HUDEP-2 (cell line): Measurements from ENCODE around the gene SEMA3A.
"Not testable (repeated sequence)": the region's sequence is repeated elsewhere in the genome, so short reads cannot be mapped to it uniquely, and the experiment has no call there.

ENCODE experiments used
- DNase-seq, 76 experiments: peaks; one replicate each; lab custom pipeline; 2025; ENCODE audit not compliant: unreplicated experiment in 76 of 76; lab: John Stamatoyannopoulos, UW

Gene SEMA3A

DNA sequence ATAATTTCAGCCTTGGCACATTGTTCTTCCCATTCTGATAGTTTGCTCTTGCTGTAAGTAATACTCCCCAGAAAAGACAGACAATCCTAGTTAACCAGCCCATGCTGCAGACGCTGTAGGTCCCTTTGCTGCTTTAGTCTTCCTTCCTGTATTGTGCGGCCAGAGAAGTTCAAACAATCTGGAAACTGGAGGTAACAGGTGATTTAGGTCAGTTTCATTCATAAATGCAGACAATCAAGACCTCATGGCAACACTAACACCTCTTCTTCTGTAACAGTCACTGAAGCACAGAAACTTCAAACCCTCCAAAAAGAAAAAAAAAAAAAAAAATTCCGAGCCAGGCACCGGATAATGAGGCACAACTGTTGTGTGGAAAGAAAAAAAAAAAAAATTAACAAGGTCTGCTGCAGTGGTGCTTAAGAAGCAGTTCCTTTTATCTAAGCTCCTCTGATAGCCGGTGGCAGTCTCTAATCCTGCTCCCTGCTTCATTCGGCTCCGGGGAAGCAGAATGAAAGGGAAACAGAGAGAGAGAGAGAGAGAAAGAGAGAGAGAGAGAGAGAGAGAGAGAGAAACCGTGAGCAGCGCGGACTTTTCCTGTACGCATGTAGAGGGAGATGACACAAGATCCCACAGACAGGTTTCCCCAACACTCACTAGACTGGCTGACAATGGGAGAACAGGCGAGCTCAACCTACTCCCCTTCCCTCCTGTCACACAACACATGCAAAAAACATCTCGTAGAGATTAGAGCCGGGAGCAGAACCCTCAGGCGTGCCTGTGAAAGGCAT lies at the start of gene SEMA3A:
SEMA3A (minus strand) TSS at position 306 of the 788 bp plus-strand sequence; CDS start at position 103, 203 bp downstream.
- no peak for DNase-seq

DNA sequence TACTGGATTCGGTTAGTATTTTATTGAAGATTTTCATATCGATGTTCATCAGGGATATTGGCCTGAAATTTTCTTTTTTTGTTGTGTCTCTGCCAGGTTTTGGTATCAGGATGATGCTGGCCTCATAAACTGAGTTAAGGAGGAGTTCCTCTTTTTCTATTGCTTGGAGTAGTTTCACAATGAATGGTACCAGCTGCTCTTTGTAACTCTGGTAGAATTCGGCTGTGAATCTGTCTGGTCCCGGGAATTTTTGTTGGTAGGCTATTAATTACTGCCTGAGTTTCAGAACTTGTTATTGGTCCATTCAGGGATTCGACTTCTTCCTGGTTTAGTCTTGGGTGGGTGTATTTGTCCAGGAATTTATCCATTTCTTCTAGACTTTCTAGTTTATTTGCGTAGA lies 48.4 kb upstream of the SEMA3A start:
- not testable (repeated sequence) for DNase-seq

DNA sequence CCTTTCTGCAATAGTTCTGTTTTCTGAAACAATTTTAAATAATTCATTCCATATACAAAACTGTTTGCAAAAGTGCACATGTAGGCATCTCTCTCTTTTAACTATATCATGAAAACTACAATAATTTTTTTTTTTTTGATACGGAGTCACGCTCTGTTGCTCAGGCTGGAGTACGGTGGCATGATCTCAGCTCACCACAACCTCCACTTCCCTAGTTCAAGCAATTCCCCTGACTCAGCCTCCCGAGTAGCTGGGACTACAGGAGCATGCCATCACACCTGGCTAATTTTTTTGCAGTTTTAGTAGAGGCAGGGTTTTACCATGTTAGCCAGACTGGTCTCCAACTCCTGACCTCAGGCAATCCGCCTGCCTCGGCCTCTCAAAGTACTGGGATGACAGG lies 44.0 kb upstream of the SEMA3A start:
- no peak for DNase-seq

DNA sequence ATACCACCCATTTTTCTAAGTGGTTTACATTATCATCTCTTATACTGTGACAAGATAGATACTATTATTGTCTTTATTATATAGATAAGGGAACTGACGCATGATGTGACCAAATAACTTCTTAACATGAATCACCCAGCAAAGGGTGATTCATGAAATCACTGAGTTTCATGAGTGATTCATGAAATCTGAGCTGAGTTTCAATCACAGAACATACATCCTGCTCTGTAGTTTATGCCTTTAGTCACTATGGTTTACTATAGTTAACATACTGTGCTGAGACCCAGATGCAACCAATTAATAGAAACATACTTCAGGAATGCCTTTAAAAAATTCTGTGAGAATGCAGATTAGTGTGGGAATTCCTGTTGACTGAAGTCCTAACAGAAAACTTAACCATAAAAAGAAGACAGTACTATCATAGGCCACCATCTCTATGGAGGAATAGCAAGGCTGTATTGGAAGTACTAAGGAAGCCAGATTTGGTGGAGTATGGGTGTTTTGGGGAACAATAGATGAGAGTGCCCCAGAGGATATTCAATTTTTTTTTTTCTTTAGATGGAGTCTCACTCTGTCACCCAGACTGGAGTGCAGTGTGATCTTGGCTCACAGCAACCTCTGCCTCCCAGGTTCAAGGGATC lies 43.1 kb upstream of the SEMA3A start:
- DNase-seq: no peak

DNA sequence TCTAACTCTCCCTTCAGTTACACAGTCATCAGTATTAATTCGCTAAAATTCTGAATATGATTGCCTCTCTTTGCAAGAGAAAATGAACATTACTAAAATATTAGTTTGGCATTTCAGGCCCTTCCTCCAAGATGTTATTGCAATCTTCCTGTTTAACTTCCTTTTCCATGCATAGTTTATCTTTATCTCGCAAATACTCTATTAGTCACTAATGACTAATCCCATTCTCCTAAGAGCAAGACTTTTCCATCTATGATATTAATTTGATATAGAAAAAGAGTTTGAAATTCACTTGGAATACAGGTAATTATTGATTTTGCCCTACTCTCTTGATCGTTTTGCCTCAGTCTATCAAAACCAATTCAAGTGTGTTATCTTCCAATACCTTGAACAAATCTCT lies 41.8 kb upstream of the SEMA3A start:
- DNase-seq: no peak

DNA sequence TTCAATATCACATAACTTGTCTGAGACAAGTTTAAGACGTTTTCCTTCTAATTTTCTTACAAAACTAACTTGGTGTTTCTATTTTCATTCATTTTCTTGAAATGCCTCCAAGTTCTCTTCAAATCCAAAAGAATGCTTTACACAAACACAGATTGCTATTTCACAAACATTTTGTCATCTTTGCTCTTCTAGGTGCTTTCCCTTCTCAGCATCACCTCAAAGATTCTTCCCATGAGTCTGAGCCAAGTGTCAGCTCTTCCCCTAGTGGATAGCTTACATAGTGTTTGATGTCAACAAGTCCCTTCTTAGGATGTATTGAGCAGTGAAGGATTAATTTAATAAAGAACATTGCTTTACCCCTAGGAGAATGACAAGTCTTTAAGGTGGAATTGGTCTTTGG lies 38.1 kb upstream of the SEMA3A start:
- DNase-seq: no peak

DNA sequence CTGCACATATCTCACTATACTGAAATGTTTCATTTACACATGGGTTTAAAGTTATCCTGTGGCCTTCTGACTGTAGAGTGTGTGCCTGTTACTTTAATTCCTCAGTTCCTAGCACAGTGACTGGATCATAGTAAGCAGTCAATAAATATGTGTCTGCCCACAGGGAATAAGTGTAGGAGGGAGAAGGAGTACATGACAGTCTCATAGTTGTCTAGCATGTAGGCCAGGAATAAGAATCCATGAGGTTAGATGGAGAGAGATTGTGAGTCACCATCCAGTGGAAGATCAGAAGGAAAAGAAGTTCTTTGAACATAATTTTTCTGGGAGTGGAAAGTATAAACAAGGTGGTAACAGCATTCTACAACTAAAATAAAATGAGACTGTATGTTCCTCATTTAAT lies 36.6 kb upstream of the SEMA3A start:
- no peak for DNase-seq

DNA sequence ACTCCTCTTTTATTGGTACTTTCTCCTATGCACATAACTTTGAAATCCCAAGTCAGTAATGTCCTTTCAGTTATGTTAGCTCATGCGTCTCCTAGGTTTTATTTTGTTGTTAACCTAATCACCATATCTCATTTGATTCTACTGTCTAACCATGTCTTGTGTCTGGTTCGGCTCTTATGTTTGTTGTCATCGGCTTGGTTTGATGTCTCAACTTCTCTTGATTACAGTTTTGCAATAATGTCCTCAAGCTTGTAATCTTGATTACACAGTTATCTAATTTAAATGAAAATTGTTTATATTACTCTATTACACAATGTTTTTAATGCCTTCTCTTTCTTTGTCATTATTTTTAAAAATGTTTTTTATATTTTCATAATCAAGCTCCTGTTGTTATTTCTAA lies 35.9 kb upstream of the SEMA3A start:
- DNase-seq: no peak

DNA sequence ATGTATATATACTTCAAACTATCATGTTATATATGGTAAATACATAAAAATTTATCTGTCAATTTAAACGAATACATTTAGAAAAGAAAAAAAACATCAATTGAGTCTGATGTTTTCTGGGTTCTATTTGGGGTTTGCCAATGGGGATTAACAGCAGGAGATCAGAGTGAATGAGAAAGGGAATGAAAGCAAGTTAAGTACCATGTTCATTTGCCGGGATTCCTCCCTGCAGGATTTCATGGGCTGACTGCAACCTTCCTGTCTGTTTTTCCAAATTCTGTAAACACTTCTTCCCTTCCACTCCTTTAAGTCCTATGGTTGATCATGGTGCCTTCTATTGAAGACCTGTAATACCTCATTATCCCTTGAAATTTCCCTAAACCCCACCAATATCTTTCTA lies 33.9 kb upstream of the SEMA3A start:
- DNase-seq: no peak

DNA sequence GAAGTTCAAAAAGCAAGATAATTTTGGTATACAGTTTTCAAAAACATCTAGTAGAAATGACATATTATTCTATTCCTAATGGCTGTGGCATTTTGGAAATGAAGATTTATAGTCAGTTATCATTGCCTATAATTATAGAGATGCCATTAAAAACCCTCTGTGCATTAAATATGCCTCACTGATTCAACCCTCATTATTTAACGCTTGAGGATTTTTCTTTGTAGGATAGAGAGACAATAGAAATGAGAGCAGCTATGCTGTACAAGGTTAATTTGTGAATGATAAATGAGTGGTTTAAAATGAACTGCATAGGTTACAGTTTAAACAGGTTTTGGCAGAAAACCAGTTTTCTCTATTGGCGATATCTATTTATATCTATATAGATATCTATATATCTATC lies 32.2 kb upstream of the SEMA3A start:
- no peak for DNase-seq

DNA sequence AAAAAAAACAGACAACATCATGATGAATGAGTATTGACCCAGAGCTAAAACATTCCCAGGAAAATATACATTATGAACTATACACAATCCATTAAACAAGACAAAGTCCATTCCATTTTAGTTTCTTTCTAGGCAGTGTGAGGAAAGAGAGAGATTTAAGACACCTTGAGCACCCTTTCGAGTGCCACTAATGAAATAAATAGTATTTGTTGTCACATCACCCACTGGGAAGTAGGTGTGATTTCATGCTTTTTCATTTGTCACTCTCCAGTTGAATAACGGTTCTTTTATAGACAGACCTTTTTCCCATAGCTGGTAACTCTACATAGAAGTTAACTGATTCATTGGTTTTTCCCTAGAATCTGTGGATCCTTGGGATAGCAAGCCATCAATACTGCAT lies 29.9 kb upstream of the SEMA3A start:
- no peak for DNase-seq

DNA sequence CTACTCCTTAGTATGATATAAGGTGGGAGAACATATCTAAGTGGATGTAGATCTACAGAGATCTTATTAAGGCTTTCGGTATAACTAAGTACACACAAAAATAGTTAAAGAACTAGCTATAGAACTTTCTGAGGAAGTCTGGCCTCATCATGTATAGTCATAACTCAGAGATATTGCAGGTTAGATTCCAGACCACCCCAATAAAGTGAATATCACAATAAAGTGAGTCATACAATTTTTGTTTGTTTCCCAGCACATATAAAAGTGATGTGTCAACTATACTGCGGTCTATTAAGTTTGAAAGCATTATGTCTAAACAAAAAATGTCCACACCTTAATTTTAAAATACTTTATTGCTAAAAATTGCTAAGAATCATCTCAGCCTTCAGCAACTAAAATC lies 24.7 kb upstream of the SEMA3A start:
- DNase-seq: no peak

DNA sequence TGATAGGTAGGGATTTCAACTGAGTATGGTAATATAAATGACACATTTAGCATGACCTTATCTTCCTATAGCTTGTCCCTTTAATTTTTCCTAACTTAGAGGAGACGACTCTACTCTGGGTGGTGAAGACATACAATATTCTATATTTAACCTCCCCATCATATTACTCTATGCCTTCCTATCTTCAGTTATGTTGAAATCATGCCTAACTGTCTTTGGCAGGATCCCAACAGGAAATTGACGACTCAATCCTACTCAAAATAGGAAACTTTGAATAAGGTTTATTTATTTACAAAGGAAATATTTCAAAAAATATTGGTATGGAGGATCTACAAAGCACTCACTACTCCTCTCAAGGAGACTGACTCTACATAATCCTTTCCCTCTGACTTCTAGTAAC lies 24.1 kb upstream of the SEMA3A start:
- DNase-seq: no peak

DNA sequence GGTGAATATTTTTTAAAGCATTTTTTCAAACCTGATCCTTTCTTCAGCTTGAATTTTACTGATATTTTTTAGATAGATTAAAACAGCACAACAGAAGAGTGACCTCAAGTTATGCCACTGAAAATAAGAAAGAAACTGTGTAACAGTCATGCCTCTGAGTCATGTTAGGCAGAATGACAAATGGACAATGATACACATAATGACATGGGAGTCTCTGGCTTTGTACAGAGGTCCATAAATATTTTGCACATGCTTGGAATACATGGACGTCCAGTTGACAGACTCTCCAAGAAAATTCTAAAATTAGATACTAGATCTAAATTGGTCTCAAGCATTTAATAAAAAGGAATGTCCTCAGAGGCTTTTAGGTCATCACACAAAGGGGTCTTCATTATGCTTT lies 21.9 kb upstream of the SEMA3A start:
- DNase-seq: no peak

DNA sequence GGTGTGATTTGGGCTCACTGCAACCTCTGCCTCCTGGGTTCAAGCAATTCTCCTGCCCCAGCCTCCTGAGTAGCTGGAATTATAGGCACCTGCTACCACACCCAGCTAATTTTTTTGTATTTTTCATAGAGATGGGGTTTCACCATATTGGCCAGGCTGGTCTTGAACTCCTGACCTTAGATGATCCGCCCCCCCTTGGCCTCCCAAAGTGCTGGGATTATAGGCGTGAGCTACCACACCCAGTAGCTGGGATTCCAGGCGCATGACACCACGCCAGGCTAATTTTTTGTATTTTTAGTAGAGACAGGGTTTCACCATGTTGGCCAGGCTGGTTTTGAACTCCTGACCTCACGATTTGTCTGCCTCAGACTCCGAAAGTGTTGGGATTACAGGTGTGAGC lies 20.2 kb upstream of the SEMA3A start:
- not testable (repeated sequence) for DNase-seq

DNA sequence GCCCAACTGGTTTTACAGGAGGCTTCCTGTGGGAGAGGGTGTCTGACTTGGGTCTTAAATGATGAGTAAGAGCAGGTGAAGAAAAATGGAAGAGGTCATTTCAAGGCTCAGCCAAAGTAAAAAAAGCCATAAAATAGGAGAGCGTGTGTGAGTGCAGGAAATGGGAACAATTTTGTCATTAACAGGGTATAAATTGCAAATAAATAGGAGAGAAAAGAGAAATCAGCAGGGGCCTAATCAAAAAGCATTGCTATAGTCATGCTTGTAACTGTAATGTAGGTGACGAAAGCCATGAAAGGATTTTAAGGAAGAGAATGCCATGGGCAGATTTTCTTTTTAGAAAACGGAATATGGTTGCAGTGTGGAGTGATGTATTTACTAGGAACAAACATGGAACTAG lies 15.7 kb upstream of the SEMA3A start:
- no peak for DNase-seq

DNA sequence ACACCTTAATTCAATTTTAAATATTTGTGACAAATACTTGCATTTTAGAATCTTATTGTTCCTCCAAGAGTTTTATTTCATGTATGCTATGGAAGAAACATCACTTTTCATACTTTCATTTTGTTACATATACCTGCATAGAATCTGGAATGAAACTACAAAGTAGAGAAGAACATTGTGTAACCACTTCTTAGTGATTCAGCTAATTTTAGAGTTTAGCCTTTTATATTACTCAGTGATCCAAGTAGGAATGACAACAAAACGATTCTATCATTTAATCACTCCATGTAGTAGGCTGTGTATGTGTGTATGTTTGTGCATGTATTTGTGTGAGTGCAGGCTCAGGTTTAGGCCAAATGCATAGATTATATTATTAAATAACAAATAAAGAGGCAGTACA lies 14.4 kb upstream of the SEMA3A start:
- DNase-seq: no peak

DNA sequence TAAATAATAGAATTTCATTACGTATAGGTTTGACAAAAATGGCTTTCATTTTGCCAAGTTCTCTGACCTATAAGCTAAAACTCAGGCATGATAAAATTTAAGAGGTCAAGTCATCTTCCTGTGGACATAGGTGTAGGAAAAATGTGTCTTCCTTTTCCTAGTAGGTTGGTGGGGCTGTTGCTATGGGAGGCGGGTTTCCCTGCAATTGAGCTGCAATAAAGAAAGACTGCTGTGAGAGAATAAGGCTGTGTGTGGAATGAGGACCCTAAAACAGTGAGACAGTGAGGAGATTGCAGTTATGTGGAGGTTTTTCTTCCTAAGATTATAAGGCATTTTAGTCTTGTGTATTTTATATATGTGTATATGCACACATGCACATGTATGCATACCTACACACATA lies 13.0 kb upstream of the SEMA3A start:
- DNase-seq: no peak

DNA sequence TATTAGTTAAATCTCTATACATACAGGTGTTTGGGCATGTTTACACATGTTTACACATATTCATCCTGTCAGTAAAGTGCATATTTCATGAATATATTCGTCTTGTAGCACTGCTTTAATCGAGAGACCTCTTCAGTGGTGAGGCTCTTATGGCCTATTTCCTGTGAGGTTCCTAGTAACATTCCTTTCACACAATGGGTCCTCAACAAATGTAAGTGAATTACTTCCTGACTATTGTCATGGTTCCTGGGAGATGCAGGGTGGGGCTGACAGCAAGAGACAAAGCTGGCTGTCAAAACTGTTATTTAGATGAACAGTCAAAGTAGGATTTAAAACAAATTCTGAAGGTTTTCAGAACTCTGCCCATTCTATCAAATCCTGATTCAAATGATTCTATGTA lies 12.4 kb upstream of the SEMA3A start:
- no peak for DNase-seq

DNA sequence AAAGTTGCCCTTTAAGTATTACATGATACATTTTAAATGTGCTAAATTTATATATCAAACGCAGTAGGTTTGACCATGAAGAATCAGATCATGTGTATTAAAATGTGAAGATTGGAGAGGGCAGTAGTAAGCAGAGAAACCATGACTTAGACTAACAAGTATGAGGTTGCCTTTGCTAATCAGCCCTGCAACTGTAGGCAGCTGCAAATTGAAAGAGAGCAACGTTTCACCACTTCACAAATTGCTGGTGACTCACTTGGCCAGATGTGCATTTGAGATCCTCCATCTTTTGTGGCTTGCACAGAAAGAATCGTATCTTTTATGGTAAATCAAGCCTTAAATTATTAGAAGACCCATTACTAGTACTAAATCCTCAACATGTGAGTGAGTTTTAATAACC lies 10.1 kb upstream of the SEMA3A start:
- no peak for DNase-seq

DNA sequence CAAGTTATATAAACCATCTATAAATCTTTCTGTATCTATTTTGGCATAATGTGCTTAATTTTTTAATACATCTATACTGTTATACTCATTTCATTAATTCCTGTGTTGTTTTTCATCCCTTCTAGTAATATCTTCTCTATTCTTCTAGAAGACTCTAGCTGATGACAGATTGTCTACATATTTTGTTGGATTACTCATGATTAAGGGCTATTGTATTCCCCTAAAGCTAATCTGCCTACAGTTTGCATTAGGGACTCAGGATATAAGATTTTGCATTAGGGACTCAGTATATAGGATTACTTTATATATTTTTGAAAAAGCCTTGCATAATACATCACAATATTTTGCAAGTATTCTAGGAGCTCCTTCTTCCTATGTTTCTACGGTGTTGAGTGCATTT lies 8.3 kb upstream of the SEMA3A start:
- no peak for DNase-seq

DNA sequence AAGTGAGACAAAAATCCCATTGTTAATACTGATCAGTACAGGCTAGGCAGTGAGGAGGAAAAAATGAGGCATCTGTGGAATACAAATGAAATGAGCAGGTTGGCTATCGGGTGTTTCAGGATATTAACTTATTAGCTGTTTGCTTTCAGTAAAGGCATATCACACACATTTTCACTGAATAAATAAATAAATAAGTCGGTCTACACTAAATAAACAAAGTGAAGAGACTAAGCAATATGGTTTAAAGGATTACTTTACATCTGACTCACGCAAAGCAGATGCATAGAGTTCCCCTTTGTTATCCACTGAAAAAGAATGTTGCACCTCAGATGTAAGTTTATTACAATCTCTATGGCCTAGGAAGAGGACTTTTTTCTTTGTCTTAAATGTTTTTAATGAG lies 6.3 kb upstream of the SEMA3A start:
- no peak for DNase-seq

DNA sequence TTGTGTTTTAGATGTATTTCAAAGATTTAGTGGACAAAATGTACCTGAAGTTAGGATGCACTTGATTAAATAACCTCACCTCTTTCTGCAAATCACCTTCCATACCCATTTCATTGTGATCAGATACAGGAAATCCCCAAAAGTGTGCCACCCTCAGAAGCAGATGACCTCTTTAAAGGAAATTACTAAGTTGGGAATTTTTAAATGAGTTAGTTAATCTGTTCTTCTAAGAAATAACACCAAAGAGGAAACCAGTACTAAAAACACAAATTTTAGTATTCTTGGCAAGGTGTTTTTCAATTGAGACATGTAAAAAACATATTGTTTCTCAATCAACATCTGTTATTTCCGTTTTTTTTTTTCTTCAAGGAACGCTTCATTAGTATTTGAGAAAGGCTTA lies 4.6 kb upstream of the SEMA3A start:
- DNase-seq: no peak
